ENCODE data around the gene SNX13.

Gene SNX13

DNA sequence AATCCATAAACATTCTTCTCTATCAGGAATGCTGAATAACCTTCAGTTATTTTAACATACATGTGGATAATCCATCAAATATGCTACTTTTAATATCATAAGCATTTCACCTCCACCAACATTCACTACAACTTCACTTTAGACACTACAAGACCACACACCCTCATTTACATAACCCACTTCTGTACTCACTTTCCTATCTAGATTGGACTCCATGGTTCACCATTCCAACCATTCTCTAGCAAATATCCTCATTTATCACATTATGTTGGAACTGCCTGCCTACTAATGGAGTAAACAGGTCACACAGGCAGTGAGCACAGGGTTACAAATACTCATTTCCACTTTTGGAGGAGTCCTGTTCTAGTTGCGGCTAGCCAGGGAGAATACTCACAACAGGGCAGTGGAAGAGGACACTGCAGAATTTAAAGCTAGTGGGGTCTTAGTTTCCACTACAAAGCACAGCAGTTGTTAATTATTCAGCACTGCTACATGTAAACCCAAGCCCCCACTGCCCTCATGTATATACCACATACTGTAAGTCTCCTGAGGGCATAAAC is 18.4 kb downstream of the SNX13 start:
- H3K23ac ChIP-seq (ENCODE audit: low read length in 2 of 2), result no peak overlapping the region
- no peak overlapping the region for H2BK12ac ChIP-seq (ENCODE audit: low read length in 2 of 2)
- WGBS, result 100% methylated on average over 1 of the region's 1 CpG
- H2BK5ac ChIP-seq (ENCODE audit: low read depth, low read length, poor library complexity, severe bottlenecking), result no peak overlapping the region
- H4K91ac ChIP-seq (ENCODE audit: low read length), result no peak overlapping the region
- H2BK15ac ChIP-seq (ENCODE audit: low read depth, poor library complexity, severe bottlenecking), result no peak overlapping the region
- H3K4me1 ChIP-seq (ENCODE audit: control insufficient read depth, insufficient read depth, low read depth, low read length), result no peaks in the 10 kb centered on the region
- H3K36me3 ChIP-seq (ENCODE audit: control insufficient read depth in 1 of 2, insufficient read depth in 2 of 2, low read depth in 1 of 2, low read length in 2 of 2), result no peaks in the 10 kb centered on the region
- H2AK5ac ChIP-seq (ENCODE audit: low read length, severe bottlenecking), result no peak overlapping the region
- no peak overlapping the region for H3K4me2 ChIP-seq (ENCODE audit: low read length, poor library complexity, severe bottlenecking)
- H3K9ac ChIP-seq (ENCODE audit: low read length), result no peak overlapping the region
- H3K27me3 ChIP-seq (ENCODE audit: control insufficient read depth in 1 of 2, insufficient read depth in 1 of 2, low read length in 2 of 2), result no peaks in the 10 kb centered on the region
- H3K18ac ChIP-seq (ENCODE audit: low read depth in 1 of 2, low read length in 2 of 2), result no peak overlapping the region
- no peak overlapping the region for H4K8ac ChIP-seq (ENCODE audit: low read length)
- no peak overlapping the region for H3K27ac ChIP-seq (ENCODE audit: low read length, poor library complexity, severe bottlenecking)
- H3K14ac ChIP-seq (ENCODE audit: low read length in 2 of 2), result no peak overlapping the region
- H3K4ac ChIP-seq (ENCODE audit: low read depth in 1 of 2, low read length in 2 of 2), result no peak overlapping the region
- peaks cover 10% of the 10 kb centered on the region for H3K9me3 ChIP-seq (ENCODE audit: control insufficient read depth, low read length)
- no peak overlapping the region for H2BK120ac ChIP-seq (ENCODE audit: low read depth, low read length)
- H3K79me1 ChIP-seq (replicated peaks; ENCODE audit: low read length, poor library complexity, severe bottlenecking), result peaks cover 9% of the 10 kb centered on the region
- no peak for DNase-seq
- H2AFZ ChIP-seq (ENCODE audit: low read depth, low read length), result no peak overlapping the region
- no peak overlapping the region for H3K4me3 ChIP-seq (ENCODE audit: insufficient read depth in 1 of 2, low read depth in 1 of 2, low read length in 2 of 2)

DNA sequence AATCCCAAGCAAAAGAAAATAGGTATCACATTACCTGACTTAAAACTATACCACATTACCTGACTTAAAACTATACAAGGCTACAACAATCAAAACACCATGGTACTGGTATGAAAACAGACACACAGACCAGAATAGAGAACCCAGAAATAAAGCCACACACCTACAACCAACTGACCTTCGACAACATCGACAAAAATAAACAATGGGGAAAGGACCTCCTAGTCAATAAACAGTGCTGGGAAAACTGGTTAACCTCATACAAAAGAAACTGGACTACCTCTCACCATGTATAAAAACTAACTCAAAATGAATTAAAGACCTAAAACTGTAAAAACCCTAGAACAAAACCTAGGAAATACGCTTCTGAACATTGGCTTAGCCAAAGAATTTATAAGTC is 22.5 kb downstream of the SNX13 start:
- no peak overlapping the region for H3K18ac ChIP-seq (ENCODE audit: low read depth in 1 of 2, low read length in 2 of 2)
- H3K9me3 ChIP-seq (ENCODE audit: control insufficient read depth, low read length), result peaks cover 14% of the 10 kb centered on the region
- H4K8ac ChIP-seq (ENCODE audit: low read length), result no peak overlapping the region
- H2BK120ac ChIP-seq (ENCODE audit: low read depth, low read length), result no peak overlapping the region
- 95% methylated on average over 3 of the region's 3 CpGs for WGBS
- no peak overlapping the region for H3K4ac ChIP-seq (ENCODE audit: low read depth in 1 of 2, low read length in 2 of 2)
- H2BK5ac ChIP-seq (ENCODE audit: low read depth, low read length, poor library complexity, severe bottlenecking), result no peak overlapping the region
- no peak overlapping the region for H3K14ac ChIP-seq (ENCODE audit: low read length in 2 of 2)
- H3K9ac ChIP-seq (ENCODE audit: low read length), result no peak overlapping the region
- no peak overlapping the region for H3K27ac ChIP-seq (ENCODE audit: low read length, poor library complexity, severe bottlenecking)
- H3K79me1 ChIP-seq (replicated peaks; ENCODE audit: low read length, poor library complexity, severe bottlenecking), result peaks cover 13% of the 10 kb centered on the region
- no peak for DNase-seq
- H3K27me3 ChIP-seq (ENCODE audit: control insufficient read depth in 1 of 2, insufficient read depth in 1 of 2, low read length in 2 of 2), result no peaks in the 10 kb centered on the region
- H3K23ac ChIP-seq (ENCODE audit: low read length in 2 of 2), result no peak overlapping the region
- H3K4me3 ChIP-seq (ENCODE audit: insufficient read depth in 1 of 2, low read depth in 1 of 2, low read length in 2 of 2), result no peak overlapping the region
- no peak overlapping the region for H2BK12ac ChIP-seq (ENCODE audit: low read length in 2 of 2)
- no peak overlapping the region for H2BK15ac ChIP-seq (ENCODE audit: low read depth, poor library complexity, severe bottlenecking)
- H2AFZ ChIP-seq (ENCODE audit: low read depth, low read length), result no peak overlapping the region
- H3K36me3 ChIP-seq (ENCODE audit: control insufficient read depth in 1 of 2, insufficient read depth in 2 of 2, low read depth in 1 of 2, low read length in 2 of 2), result no peaks in the 10 kb centered on the region
- H3K4me2 ChIP-seq (ENCODE audit: low read length, poor library complexity, severe bottlenecking), result no peak overlapping the region
- H4K91ac ChIP-seq (ENCODE audit: low read length), result no peak overlapping the region
- no peaks in the 10 kb centered on the region for H3K4me1 ChIP-seq (ENCODE audit: control insufficient read depth, insufficient read depth, low read depth, low read length)
- H2AK5ac ChIP-seq (ENCODE audit: low read length, severe bottlenecking), result no peak overlapping the region

DNA sequence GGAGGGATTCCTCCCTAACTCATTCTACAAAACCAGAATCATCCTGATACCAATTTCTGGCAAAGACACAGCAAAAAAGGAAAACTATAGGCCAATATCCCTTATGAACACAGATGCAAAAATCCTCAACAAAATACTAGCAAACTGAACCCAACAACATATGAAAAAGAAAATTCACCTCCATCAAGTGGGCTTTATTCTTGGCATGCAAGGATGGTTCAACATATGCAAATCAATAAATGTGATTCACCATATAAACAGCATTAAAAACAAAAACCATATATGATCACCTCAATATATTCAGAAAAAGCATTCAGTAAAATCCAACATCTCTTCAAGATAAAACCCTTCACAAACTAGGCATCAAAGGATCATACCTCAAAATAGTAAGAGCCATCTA is 23.5 kb downstream of the SNX13 start:
- Histone ChIP-seq H2BK15ac (ENCODE audit: low read depth, poor library complexity, severe bottlenecking) (no peak overlapping the region), H3K27ac (ENCODE audit: low read length, poor library complexity, severe bottlenecking) (no peak overlapping the region), H2BK12ac (ENCODE audit: low read length in 2 of 2) (no peak overlapping the region), H3K23ac (ENCODE audit: low read length in 2 of 2) (no peak overlapping the region), H2AFZ (ENCODE audit: low read depth, low read length) (no peak overlapping the region), H3K4me3 (ENCODE audit: insufficient read depth in 1 of 2, low read depth in 1 of 2, low read length in 2 of 2) (no peak overlapping the region), H3K4me1 (ENCODE audit: control insufficient read depth, insufficient read depth, low read depth, low read length) (no peaks in the 10 kb centered on the region), H2AK5ac (ENCODE audit: low read length, severe bottlenecking) (no peak overlapping the region), H4K8ac (ENCODE audit: low read length) (no peak overlapping the region), H3K9ac (ENCODE audit: low read length) (no peak overlapping the region), H3K4me2 (ENCODE audit: low read length, poor library complexity, severe bottlenecking) (no peak overlapping the region), H3K36me3 (ENCODE audit: control insufficient read depth in 1 of 2, insufficient read depth in 2 of 2, low read depth in 1 of 2, low read length in 2 of 2) (no peaks in the 10 kb centered on the region), H2BK120ac (ENCODE audit: low read depth, low read length) (no peak overlapping the region), H3K9me3 (ENCODE audit: control insufficient read depth, low read length) (peaks cover 14% of the 10 kb centered on the region), H3K4ac (ENCODE audit: low read depth in 1 of 2, low read length in 2 of 2) (no peak overlapping the region), H3K27me3 (ENCODE audit: control insufficient read depth in 1 of 2, insufficient read depth in 1 of 2, low read length in 2 of 2) (no peaks in the 10 kb centered on the region), H3K79me1 (replicated peaks; ENCODE audit: low read length, poor library complexity, severe bottlenecking) (peaks cover 20% of the 10 kb centered on the region), H2BK5ac (ENCODE audit: low read depth, low read length, poor library complexity, severe bottlenecking) (no peak overlapping the region), H3K18ac (ENCODE audit: low read depth in 1 of 2, low read length in 2 of 2) (no peak overlapping the region), H3K14ac (ENCODE audit: low read length in 2 of 2) (no peak overlapping the region), H4K91ac (ENCODE audit: low read length) (no peak overlapping the region)
- DNase-seq, result no peak

- Histone ChIP-seq H3K27ac (ENCODE audit: low read length, poor library complexity, severe bottlenecking) (no peak overlapping the region), H3K23ac (ENCODE audit: low read length in 2 of 2) (no peak overlapping the region), H3K14ac (ENCODE audit: low read length in 2 of 2) (no peak overlapping the region), H3K4me1 (ENCODE audit: control insufficient read depth, insufficient read depth, low read depth, low read length) (no peaks in the 10 kb centered on the region), H3K18ac (ENCODE audit: low read depth in 1 of 2, low read length in 2 of 2) (no peak overlapping the region), H3K9ac (ENCODE audit: low read length) (no peak overlapping the region), H3K4me3 (ENCODE audit: insufficient read depth in 1 of 2, low read depth in 1 of 2, low read length in 2 of 2) (no peak overlapping the region), H3K27me3 (ENCODE audit: control insufficient read depth in 1 of 2, insufficient read depth in 1 of 2, low read length in 2 of 2) (no peaks in the 10 kb centered on the region), H2BK15ac (ENCODE audit: low read depth, poor library complexity, severe bottlenecking) (no peak overlapping the region), H2BK5ac (ENCODE audit: low read depth, low read length, poor library complexity, severe bottlenecking) (no peak overlapping the region), H4K8ac (ENCODE audit: low read length) (no peak overlapping the region), H2AFZ (ENCODE audit: low read depth, low read length) (no peak overlapping the region), H3K9me3 (ENCODE audit: control insufficient read depth, low read length) (peaks cover 14% of the 10 kb centered on the region), H3K36me3 (ENCODE audit: control insufficient read depth in 1 of 2, insufficient read depth in 2 of 2, low read depth in 1 of 2, low read length in 2 of 2) (peaks cover 0 to 1% of the 10 kb centered on the region in 2 experiments), H2AK5ac (ENCODE audit: low read length, severe bottlenecking) (no peak overlapping the region), H3K4ac (ENCODE audit: low read depth in 1 of 2, low read length in 2 of 2) (no peak overlapping the region), H3K4me2 (ENCODE audit: low read length, poor library complexity, severe bottlenecking) (no peak overlapping the region), H3K79me1 (replicated peaks; ENCODE audit: low read length, poor library complexity, severe bottlenecking) (peaks cover 21% of the 10 kb centered on the region), H2BK12ac (ENCODE audit: low read length in 2 of 2) (no peak overlapping the region), H4K91ac (ENCODE audit: low read length) (no peak overlapping the region), H2BK120ac (ENCODE audit: low read depth, low read length) (no peak overlapping the region)
- WGBS, result 94% methylated on average over 2 of the region's 2 CpGs
- DNase-seq, result peak; percentile 22
Observed at GRCh38 chr7:17915796-17916195, 24.5 kb downstream of the SNX13 start.
